Parathyroid adenoma (tissue), 2 donors: ENCODE measurements around the gene PSMB7.

Experiments used
- H2AFZ ChIP-seq: fragments of 300-600 bp; sonication (generic); one replicate; pipeline ENCODE4 v1.7.0; 2017; ENCODE audit warnings: antibody characterized with exemption, mild to moderate bottlenecking
- H3K27ac ChIP-seq: fragments of 300-600 bp; sonication (generic); one replicate; pipeline ENCODE4 v1.7.0; 2017
- H3K27me3 ChIP-seq: fragments of 300-600 bp; sonication (generic); one replicate; pipeline ENCODE4 v1.7.0; 2017; ENCODE audit warnings: low read length; ENCODE audit not compliant: control insufficient read depth, insufficient read depth
- H3K36me3 ChIP-seq: fragments of 300-600 bp; sonication (generic); one replicate; pipeline ENCODE4 v1.7.0; 2017; ENCODE audit warnings: low read length; ENCODE audit not compliant: control insufficient read depth, insufficient read depth
- H3K4me1 ChIP-seq: fragments of 300-600 bp; sonication (generic); one replicate; pipeline ENCODE4 v1.7.0; 2017; ENCODE audit warnings: control low read depth
- H3K4me2 ChIP-seq: fragments of 300-600 bp; sonication (generic); one replicate; pipeline ENCODE4 v1.7.0; 2017; ENCODE audit warnings: low read length
- H3K4me3 ChIP-seq: fragments of 300-600 bp; sonication (generic); one replicate; pipeline ENCODE4 v1.7.0; 2017; ENCODE audit warnings: low read depth, low read length
- H3K79me2 ChIP-seq: fragments of 300-600 bp; sonication (generic); one replicate; pipeline ENCODE4 v1.7.0; 2017; ENCODE audit warnings: control low read depth
- H3K9ac ChIP-seq: fragments of 300-600 bp; sonication (generic); one replicate; pipeline ENCODE4 v1.7.0; 2017; ENCODE audit warnings: mild to moderate bottlenecking
- H3K9me3 ChIP-seq: fragments of 300-600 bp; sonication (generic); one replicate; pipeline ENCODE4 v1.7.0; 2017; ENCODE audit warnings: low read length; ENCODE audit not compliant: control insufficient read depth
- TF ChIP-seq, protein P1 (sequence below): fragments of 300-600 bp; sonication (generic); IDR thresholded peaks from one replicate; pipeline ENCODE4 v1.7.0; 2017; ENCODE audit warnings: antibody characterized with exemption, mild to moderate bottlenecking
- donor health status: primary hyperparathyroidism.

Gene PSMB7

DNA sequence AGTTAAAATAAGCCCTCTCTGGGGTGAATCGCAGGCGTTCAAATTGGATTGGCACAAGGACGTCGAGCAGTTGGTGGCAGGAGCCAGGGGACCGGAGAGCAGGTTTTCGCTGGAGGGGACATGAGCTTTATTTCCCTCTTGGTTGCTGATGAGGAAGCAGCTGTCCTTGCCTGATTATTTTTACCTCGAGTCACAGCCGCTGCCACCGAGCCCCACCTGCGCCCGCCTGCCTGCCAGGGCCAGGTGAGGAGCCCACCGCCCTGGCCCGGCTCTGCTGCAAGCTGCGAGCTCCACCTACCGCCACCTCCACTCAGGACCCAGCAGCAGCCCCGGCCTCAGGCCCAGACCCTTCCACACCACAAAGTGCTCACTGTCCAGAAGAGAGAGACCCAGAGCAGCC is 26.0 kb upstream of the PSMB7 start:
- no peaks in the 10 kb centered on the region for H3K79me2 ChIP-seq
- H3K36me3 ChIP-seq = no peaks in the 10 kb centered on the region
- TF ChIP-seq, protein P1, sequence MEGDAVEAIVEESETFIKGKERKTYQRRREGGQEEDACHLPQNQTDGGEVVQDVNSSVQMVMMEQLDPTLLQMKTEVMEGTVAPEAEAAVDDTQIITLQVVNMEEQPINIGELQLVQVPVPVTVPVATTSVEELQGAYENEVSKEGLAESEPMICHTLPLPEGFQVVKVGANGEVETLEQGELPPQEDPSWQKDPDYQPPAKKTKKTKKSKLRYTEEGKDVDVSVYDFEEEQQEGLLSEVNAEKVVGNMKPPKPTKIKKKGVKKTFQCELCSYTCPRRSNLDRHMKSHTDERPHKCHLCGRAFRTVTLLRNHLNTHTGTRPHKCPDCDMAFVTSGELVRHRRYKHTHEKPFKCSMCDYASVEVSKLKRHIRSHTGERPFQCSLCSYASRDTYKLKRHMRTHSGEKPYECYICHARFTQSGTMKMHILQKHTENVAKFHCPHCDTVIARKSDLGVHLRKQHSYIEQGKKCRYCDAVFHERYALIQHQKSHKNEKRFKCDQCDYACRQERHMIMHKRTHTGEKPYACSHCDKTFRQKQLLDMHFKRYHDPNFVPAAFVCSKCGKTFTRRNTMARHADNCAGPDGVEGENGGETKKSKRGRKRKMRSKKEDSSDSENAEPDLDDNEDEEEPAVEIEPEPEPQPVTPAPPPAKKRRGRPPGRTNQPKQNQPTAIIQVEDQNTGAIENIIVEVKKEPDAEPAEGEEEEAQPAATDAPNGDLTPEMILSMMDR = no peak
- H3K9ac ChIP-seq = no peak overlapping the region
- no peak overlapping the region for H3K4me3 ChIP-seq
- no peaks in the 10 kb centered on the region for H3K27me3 ChIP-seq
- no peak overlapping the region for H3K4me2 ChIP-seq
- no peak overlapping the region for H3K27ac ChIP-seq
- H3K4me1 ChIP-seq = no peaks in the 10 kb centered on the region
- H2AFZ ChIP-seq = no peak overlapping the region
- no peaks in the 10 kb centered on the region for H3K9me3 ChIP-seq

DNA sequence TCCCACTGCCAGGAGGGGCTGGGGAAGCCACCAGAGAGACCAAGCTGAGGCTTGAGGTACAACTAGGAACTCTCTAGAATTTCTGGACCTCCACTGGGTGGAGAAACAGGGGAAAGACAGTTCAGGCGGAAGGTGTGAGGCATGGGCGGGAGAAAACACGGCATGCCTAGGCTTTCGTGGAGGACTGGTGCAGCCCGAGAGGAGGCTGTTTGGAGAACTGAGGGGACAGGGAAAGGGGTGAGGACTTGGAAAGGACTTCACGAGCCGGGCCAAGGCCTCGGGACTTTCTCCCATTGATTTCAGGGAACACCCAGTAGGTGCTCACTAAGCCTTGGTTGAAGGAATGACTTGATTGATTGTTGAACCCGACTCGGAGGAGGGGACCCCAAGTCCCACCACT is 25.5 kb upstream of the PSMB7 start:
- H3K4me2 ChIP-seq = no peak overlapping the region
- H2AFZ ChIP-seq = no peak overlapping the region
- no peaks in the 10 kb centered on the region for H3K27me3 ChIP-seq
- H3K9ac ChIP-seq = no peak overlapping the region
- H3K4me1 ChIP-seq = no peaks in the 10 kb centered on the region
- H3K27ac ChIP-seq = no peak overlapping the region
- H3K79me2 ChIP-seq = no peaks in the 10 kb centered on the region
- TF ChIP-seq, protein P1 = no peak
- no peaks in the 10 kb centered on the region for H3K36me3 ChIP-seq
- no peaks in the 10 kb centered on the region for H3K9me3 ChIP-seq
- no peak overlapping the region for H3K4me3 ChIP-seq

DNA sequence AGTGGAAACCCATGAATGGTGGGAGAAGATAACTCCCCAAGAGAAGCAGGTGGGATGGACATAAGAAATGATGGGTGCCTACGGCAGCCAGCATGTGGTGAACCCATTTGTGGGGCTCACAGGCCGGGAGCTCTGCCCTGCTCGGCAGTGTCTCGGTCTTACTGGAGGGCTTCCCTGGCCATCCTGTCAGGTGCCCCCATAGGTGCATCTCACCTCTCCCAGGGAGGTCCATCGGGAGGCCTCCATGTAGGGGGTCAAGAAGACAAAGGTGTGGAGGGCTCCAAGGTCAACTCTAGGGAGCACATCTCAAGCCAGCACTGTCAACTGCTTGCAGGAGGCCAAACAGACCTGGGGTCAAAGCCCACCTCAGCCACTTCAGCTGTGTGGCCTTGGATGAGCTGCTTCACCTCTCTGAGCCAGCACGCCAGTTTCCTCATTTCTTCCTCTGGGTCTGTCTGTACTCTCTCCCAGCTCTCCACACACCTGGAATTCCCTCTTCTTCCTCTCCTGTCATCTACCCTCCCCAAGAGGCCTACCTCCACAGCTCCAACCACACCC is 24.5 kb upstream of the PSMB7 start:
- Histone ChIP-seq H2AFZ (no peak overlapping the region), H3K9me3 (no peaks in the 10 kb centered on the region), H3K36me3 (no peaks in the 10 kb centered on the region), H3K4me3 (no peak overlapping the region), H3K27me3 (no peaks in the 10 kb centered on the region), H3K4me1 (no peaks in the 10 kb centered on the region), H3K9ac (no peak overlapping the region), H3K4me2 (no peak overlapping the region), H3K27ac (no peak overlapping the region), H3K79me2 (no peaks in the 10 kb centered on the region)
- TF ChIP-seq, protein P1 = no peak

DNA sequence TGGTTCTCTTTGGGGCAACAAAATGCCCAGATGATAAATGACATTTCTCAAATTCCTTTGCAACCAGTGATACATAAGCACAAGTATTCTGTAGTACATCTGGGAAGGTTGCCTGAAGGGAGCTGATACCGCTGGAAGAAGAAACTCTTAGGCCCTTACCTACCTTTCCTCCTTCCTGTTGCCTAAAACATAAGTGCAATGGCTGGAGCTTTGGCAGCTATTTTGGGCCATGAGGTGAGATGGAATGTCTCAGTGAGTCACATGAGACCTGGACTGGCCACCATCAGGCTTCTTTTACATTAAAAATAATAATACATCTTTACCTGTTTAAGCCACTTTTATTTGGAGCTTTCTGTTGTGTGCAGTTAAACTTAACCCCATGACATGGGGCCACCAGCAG is 23.8 kb upstream of the PSMB7 start:
- no peak overlapping the region for H3K9ac ChIP-seq
- H3K4me3 ChIP-seq = no peak overlapping the region
- TF ChIP-seq, protein P1 = no peak
- no peaks in the 10 kb centered on the region for H3K4me1 ChIP-seq
- H3K27ac ChIP-seq = no peak overlapping the region
- no peak overlapping the region for H2AFZ ChIP-seq
- H3K4me2 ChIP-seq = no peak overlapping the region
- no peaks in the 10 kb centered on the region for H3K79me2 ChIP-seq
- H3K9me3 ChIP-seq = no peaks in the 10 kb centered on the region
- H3K27me3 ChIP-seq = no peaks in the 10 kb centered on the region
- no peaks in the 10 kb centered on the region for H3K36me3 ChIP-seq

DNA sequence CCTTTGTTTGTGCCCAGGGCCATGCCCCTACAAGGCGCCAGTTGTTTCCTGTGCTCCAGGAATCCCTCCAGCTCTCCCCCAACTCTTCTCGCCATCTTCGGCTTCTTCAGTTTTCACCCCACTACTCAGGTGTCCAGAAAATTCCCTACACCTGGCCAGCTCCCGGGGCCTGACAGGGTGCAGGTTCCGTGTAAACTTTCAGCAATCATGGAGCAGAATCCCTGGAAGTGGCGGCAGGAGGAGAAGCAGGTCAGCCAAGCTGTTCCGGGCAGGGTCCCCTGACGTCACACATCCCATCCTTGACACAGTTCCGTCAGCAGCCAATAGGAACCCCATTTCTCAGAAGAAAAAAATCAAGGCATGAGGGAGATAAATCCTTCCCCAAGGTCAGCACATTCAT is 22.8 kb upstream of the PSMB7 start:
- Histone ChIP-seq H3K9ac (no peak overlapping the region), H3K4me1 (no peaks in the 10 kb centered on the region), H3K27ac (no peak overlapping the region), H3K36me3 (no peaks in the 10 kb centered on the region), H3K27me3 (no peaks in the 10 kb centered on the region), H2AFZ (no peak overlapping the region), H3K79me2 (no peaks in the 10 kb centered on the region), H3K9me3 (no peaks in the 10 kb centered on the region), H3K4me3 (no peak overlapping the region), H3K4me2 (no peak overlapping the region)
- TF ChIP-seq, protein P1 = no peak
